Measurements from ENCODE around the gene SLC5A4. TPM values are rescaled to one million over a fixed set of nuclear protein-coding genes. Genes with fewer than 3 reads are reported as not detected.

Gene SLC5A4
- total RNA-seq, 2 experiments from 2014 or later, result not detected

DNA sequence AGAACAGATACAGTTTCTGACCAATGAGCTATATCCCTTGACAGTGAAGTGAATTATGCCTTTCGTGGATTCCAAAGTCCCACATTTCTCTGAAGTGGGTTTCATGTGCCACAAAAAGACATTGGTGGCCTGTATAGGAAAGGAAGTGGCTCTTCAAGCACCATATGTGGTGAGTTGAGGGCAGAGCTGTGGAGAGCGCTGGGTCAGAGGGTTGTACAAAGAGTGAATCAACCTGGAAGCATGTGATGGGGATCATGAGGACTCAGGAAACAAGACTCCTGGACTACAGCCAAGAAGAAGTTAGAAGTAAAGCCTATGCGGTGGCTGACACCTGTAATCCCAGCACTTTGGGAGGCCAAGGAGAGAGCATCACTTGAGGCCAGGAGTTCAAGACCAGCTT is 579 bp upstream of the SLC5A4 start:
- DNase-seq, result peak; percentile 7
- Mint-ChIP-seq H3K4me1 (peaks cover 6% of the 10 kb centered on the region), H3K36me3 (ENCODE audit: low read depth) (no peaks in the 10 kb centered on the region), H3K9me3 (no peaks in the 10 kb centered on the region), H3K27ac (no peak overlapping the region), H3K27me3 (peaks cover 44% of the 10 kb centered on the region), H3K4me3 (no peak overlapping the region)
- ChIA-PET CTCF (no interaction called here), POLR2A (no interaction called here)

DNA sequence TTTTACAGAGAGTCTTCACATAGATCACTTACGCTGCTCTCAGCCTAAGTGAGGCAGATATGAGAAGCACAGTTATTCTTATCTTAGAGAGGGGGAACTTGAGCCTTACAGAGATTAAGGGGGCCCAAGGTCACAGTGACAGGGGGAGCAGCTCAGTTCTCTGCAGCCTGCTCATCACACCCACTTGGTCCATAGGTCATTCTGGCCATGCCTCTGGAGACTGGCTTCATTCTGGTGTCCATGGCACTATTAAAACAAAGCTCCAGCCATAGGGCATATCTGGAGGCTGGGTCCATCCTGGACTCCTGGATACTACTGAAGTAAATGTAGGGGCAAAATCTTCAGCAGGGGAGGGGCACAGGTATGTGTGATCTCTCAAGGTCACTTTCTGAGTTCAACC is 5.9 kb downstream of the SLC5A4 start:
- ChIA-PET CTCF (interaction anchor here (0.6 kb wide), 1 partner anchor 292 kb away, joined by 3 read pairs; no protein-coding TSS in a partner anchor), POLR2A (no interaction called here)
- Mint-ChIP-seq H3K27me3 (peaks cover 38% of the 10 kb centered on the region), H3K9me3 (no peaks in the 10 kb centered on the region), H3K36me3 (ENCODE audit: low read depth) (no peaks in the 10 kb centered on the region), H3K27ac (no peak overlapping the region), H3K4me1 (no peaks in the 10 kb centered on the region), H3K4me3 (no peak overlapping the region)
- no peak for DNase-seq

DNA sequence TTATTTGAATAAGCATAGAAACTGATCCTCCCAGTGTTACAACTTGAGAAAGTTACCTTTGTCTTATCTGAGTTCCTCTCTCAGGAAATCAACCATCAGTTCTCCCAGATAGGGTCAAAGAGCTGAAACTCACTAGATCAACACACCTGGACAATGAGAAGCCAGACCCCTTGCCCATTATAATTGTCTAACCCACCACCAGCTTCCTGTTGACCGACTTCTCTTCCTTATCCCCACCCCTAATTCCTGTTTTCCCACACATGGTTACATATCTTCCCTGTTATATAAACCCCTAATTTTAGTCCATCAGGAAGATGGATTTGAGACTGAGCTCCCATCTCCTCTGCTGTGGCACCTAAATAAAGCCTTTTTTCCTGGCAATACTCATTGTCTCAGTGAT is 6.9 kb downstream of the SLC5A4 start:
- no peaks in the 10 kb centered on the region for H3K4me1 Mint-ChIP-seq
- ChIA-PET POLR2A (no interaction called here), CTCF (no interaction called here)
- H3K9me3 Mint-ChIP-seq, result no peaks in the 10 kb centered on the region
- peaks cover 41% of the 10 kb centered on the region for H3K27me3 Mint-ChIP-seq
- H3K4me3 Mint-ChIP-seq, result no peak overlapping the region
- no peak for DNase-seq
- no peaks in the 10 kb centered on the region for H3K36me3 Mint-ChIP-seq (ENCODE audit: low read depth)
- no peak overlapping the region for H3K27ac Mint-ChIP-seq

DNA sequence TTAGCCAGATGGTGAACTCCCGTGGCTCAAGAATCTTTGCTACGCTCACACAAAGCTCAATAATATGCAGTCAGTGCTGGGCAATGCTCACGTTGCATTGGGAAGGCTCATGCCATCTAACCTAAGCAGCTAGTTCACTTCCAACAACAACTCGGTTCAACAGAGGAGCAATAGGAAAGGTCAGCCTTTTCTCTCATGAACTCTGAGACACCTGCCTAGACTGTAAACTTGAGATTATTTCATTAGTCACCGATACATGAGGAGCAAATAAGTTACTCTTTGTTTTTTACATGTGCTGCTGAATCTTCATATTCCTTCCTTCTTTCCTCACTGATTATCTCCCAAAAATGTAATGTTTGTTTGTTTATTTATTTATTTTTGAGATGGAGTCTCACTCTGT is 9.0 kb downstream of the SLC5A4 start:
- DNase-seq, result no peak
- ChIA-PET CTCF (no interaction called here), POLR2A (no interaction called here)
- no peak overlapping the region for H3K4me3 Mint-ChIP-seq
- no peaks in the 10 kb centered on the region for H3K4me1 Mint-ChIP-seq
- H3K9me3 Mint-ChIP-seq, result no peaks in the 10 kb centered on the region
- H3K27ac Mint-ChIP-seq, result no peak overlapping the region
- peaks cover 37% of the 10 kb centered on the region for H3K27me3 Mint-ChIP-seq
- H3K36me3 Mint-ChIP-seq (ENCODE audit: low read depth), result no peaks in the 10 kb centered on the region

DNA sequence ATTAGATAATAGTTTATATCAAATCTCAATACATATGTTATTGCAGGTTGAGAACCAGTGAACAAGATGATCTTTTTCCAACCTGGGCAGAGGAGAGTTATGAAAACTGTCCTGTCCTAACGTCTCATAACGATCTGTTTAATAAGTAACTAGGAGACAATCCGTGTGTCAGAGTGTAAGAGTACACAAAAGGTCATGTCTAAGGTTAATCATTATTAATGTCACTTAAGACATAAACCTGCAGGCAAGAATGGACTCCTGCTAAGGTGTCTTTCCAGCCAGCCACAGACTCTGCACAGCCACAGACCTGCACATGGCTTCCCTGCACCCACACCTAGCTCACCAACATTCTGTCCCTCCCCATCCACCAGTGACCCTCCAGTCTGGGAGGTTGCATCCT is 10.1 kb downstream of the SLC5A4 start:
- H3K36me3 Mint-ChIP-seq (ENCODE audit: low read depth), result no peaks in the 10 kb centered on the region
- H3K4me3 Mint-ChIP-seq, result no peak overlapping the region
- no peak for DNase-seq
- POLR2A ChIA-PET, result no interaction called here
- peaks cover 36% of the 10 kb centered on the region for H3K27me3 Mint-ChIP-seq
- H3K4me1 Mint-ChIP-seq, result no peaks in the 10 kb centered on the region
- CTCF ChIA-PET, result no interaction called here
- no peaks in the 10 kb centered on the region for H3K9me3 Mint-ChIP-seq
- no peak overlapping the region for H3K27ac Mint-ChIP-seq

DNA sequence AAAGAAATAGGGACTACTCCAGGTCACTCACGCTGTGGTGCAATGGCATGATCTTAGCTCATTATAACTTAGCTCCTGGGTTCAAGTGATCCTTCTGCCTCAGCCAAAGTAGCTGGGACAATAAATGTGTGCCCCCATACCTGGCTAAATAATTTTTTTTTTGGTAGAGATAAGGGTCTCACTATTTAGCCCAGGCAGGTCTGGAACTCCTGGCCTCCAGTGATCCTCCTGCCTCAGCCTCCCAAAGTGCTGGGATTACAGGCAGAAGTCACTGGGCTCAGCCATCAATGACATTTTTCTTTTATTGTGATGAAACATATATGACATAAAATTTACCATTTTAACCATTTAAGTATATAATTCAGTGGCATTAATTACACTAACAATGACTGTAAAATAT is 10.6 kb downstream of the SLC5A4 start:
- no peaks in the 10 kb centered on the region for H3K9me3 Mint-ChIP-seq
- no peak overlapping the region for H3K4me3 Mint-ChIP-seq
- H3K4me1 Mint-ChIP-seq, result no peaks in the 10 kb centered on the region
- no peak overlapping the region for H3K27ac Mint-ChIP-seq
- DNase-seq, result no peak
- ChIA-PET CTCF (no interaction called here), POLR2A (no interaction called here)
- no peaks in the 10 kb centered on the region for H3K36me3 Mint-ChIP-seq (ENCODE audit: low read depth)
- H3K27me3 Mint-ChIP-seq, result peaks cover 32% of the 10 kb centered on the region

DNA sequence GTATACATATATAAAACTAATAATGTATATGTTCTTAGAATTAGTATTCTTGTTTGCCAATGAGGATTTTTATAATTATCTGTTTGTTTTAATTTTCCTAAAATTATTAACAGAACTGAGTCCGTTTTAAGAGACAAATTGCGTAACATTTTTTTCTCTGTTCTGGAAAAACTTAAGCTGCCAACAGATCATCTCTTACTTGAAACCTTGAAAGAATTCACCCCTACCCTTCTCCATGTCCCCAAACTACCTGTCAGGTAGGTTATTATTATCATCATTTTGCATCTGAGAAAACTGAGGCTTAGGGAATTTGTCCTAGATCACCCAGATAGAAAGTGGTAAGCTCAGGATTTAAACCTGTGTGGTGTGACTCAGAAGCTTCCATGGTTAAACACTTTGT is 14.7 kb downstream of the SLC5A4 start:
- Mint-ChIP-seq H3K4me1 (no peaks in the 10 kb centered on the region), H3K27ac (no peak overlapping the region), H3K27me3 (peaks cover 23% of the 10 kb centered on the region), H3K9me3 (no peaks in the 10 kb centered on the region), H3K36me3 (ENCODE audit: low read depth) (no peaks in the 10 kb centered on the region), H3K4me3 (no peak overlapping the region)
- no peak for DNase-seq
- ChIA-PET CTCF (no interaction called here), POLR2A (no interaction called here)

DNA sequence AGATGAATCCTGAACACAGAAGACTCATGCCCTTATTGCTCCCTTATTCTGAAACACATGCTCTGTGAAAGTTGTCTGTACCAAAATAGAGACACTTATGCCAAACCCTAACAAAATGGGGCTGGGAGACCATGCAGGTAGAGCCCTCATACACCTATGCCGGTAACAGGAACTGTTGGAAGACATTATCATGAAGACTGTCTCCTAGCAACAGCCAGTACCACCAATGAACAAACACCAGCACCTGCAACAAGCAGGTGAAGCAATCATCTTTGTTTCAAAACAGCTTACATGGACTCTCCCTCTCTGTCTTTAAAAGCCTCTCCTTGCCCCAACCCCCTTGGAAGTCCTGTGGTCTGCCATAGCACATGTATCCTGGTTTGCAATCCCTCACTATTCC is 17.2 kb downstream of the SLC5A4 start:
- no peak overlapping the region for H3K27ac Mint-ChIP-seq
- no peak overlapping the region for H3K4me3 Mint-ChIP-seq
- no peaks in the 10 kb centered on the region for H3K4me1 Mint-ChIP-seq
- CTCF ChIA-PET, result no interaction called here
- peaks cover 23% of the 10 kb centered on the region for H3K27me3 Mint-ChIP-seq
- POLR2A ChIA-PET, result no interaction called here
- DNase-seq, result no peak
- H3K36me3 Mint-ChIP-seq (ENCODE audit: low read depth), result no peaks in the 10 kb centered on the region
- no peaks in the 10 kb centered on the region for H3K9me3 Mint-ChIP-seq

DNA sequence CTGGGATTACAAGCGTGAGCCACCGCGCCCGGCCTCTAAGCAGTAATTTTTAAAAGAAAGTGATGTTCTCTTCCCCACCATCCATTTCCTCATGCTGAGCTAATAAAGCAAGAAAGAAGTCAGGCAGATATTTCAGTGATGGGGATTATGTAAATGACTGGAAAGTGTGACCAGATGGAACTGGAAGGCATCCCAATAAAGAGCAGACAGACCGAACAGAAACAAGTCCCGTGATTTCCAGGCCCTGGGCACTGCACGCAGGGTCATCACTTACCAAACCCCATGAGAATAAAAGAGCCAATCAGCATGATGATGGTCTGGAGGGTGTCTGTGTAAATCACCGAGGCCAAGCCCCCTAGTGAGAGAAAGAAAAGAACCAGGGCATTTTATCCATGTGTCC is 18.2 kb downstream of the SLC5A4 start:
- H3K4me1 Mint-ChIP-seq, result no peaks in the 10 kb centered on the region
- no peaks in the 10 kb centered on the region for H3K36me3 Mint-ChIP-seq (ENCODE audit: low read depth)
- H3K27ac Mint-ChIP-seq, result no peak overlapping the region
- DNase-seq, result no peak
- ChIA-PET POLR2A (no interaction called here), CTCF (no interaction called here)
- no peak overlapping the region for H3K4me3 Mint-ChIP-seq
- H3K9me3 Mint-ChIP-seq, result no peaks in the 10 kb centered on the region
- H3K27me3 Mint-ChIP-seq, result peaks cover 23% of the 10 kb centered on the region

DNA sequence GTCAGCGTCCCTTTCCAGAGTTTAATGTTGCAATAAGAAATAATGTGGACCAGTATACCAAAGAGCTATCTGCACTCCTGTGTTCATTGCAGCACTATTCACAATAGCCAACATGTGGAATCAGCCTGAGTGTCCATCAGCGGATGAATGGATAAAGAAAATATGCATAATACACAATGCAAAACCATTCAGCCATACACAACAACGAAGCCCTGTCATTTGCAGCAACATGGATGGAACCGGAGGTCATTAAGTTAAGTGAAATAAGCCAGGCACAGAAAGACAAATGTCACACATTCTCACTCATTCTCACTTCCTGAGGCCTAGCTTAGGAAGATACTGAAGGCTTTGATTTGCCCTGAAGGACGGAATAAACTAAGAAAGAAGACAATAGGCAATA is 22.1 kb downstream of the SLC5A4 start:
- Mint-ChIP-seq H3K9me3 (no peaks in the 10 kb centered on the region), H3K27ac (no peak overlapping the region), H3K27me3 (peaks cover 22% of the 10 kb centered on the region), H3K4me1 (no peaks in the 10 kb centered on the region), H3K36me3 (ENCODE audit: low read depth) (no peaks in the 10 kb centered on the region), H3K4me3 (no peak overlapping the region)
- CTCF ChIA-PET, result no interaction called here
- POLR2A ChIA-PET, result no interaction called here
- no peak for DNase-seq

DNA sequence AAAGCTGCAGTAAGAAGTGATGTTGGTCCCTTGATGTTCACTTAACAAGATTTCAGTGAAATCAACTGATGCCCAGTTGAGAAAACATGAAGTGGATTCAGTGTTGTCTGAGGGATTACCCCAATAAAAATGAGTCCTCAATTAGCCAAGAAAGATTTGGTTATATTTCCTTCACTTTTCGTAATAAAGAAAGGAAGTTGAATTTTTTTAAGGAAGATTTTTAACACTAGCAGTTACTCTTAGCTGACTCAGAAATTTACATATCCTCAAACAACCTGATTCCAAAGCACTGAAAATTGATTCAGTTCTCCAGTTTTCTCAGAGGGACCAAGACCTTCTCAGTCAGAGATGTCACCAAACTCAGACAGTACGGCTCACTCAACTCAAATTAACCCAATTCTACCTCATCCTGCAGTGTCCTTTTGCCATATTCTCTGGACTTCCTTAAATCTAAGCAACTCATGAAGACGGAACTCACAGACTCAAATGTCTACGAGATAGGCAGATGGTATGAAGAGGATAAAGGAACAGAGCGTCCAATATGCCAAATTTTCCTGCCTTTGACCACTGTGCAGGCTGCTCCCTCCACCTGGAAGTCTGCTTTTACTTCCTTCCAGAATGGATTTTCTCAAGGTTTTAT is 22.8 kb downstream of the SLC5A4 start:
- no peaks in the 10 kb centered on the region for H3K9me3 Mint-ChIP-seq
- CTCF ChIA-PET, result no interaction called here

DNA sequence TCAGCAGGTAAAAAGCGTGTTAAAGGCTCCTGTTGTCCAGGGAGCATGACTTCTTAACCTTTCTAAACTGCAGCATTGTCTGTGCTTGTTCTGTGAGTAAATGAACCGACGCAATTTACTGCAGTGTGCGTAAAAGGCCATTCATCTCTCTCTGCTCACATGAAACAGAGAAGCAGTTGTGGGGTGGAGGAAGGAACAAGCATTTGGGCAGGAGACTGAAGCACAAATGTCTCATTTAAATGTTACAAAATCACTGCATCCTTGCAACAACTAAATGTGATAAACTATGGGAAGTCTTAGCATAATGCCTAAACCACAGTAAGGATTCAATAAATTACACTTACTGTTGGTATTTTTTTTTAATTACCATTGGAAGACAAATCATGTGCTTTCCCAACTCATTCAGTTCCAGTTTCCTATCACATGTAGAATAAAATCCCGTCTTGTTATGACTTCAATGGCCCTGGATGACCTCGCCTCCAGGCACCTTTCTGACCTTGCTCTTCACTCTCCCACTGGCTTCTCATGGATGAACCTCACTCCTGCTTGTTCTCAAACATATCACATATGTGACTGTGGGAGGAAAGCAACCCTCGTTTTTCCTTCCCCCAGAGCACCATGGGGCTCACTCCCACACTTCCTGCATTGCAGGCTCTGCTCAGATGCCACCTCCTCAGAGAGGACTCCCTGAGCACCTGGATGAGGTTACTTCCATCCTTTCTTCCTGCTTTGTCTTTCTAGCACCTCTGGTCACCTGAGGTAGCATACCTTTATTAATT is 28.6 kb downstream of the SLC5A4 start:
- no peaks in the 10 kb centered on the region for H3K4me1 Mint-ChIP-seq
- H3K27me3 Mint-ChIP-seq, result peaks cover 21% of the 10 kb centered on the region
- no peaks in the 10 kb centered on the region for H3K9me3 Mint-ChIP-seq
- POLR2A ChIA-PET, result no interaction called here
- DNase-seq, result no peak
- H3K36me3 Mint-ChIP-seq (ENCODE audit: low read depth), result no peaks in the 10 kb centered on the region
- H3K4me3 Mint-ChIP-seq, result no peak overlapping the region
- CTCF ChIA-PET, result no interaction called here
- H3K27ac Mint-ChIP-seq, result no peak overlapping the region

More for the DNA sequence above, 22.8 kb downstream of the SLC5A4 start:
- Mint-ChIP-seq H3K36me3 (ENCODE audit: low read depth) (no peaks in the 10 kb centered on the region), H3K4me1 (no peaks in the 10 kb centered on the region), H3K4me3 (no peak overlapping the region), H3K27me3 (peaks cover 17% of the 10 kb centered on the region), H3K27ac (no peak overlapping the region)
- DNase-seq, result no peak
- POLR2A ChIA-PET, result no interaction called here

DNA sequence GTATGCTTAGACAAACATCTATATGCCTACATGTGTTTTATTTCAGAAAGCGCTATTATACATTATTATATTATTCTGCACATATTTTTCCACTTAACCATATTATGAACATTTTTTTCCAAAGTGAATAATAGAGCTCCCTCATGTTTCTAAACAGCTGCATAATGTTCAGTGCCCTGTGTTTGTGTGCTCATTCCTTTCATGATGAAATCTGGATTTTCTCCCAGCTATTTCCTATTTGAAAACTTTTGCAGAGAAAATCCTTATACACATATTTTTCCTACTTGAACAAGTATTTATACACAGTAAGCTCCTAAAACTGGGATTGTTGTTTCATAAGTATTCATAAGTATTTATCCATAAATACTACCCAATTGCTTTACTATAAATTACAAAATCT is 32.2 kb downstream of the SLC5A4 start:
- ChIA-PET CTCF (interaction anchor here (1.0 kb wide), 1 partner anchor 9 kb away, joined by 4 read pairs; no protein-coding TSS in a partner anchor), POLR2A (no interaction called here)

DNA sequence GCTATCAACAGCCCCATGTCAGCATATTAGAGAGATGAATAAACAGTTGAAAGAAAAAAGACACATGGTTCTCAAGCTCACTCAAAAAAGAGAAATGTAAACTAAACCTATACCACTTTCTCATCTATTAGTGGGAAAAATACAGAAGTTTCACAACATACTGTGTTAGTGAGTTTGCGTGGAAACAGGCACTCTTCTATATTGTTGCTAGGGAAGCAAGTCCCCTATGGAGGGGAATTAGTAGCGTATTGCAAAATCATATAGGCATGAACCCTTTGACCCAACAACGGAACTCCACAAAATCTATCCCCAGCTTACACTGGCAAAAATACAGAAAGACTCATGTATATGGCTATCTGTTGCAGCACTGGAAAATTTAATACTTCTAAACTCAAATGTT is 36.1 kb downstream of the SLC5A4 start:
- no peak overlapping the region for H3K4me3 Mint-ChIP-seq
- no peaks in the 10 kb centered on the region for H3K4me1 Mint-ChIP-seq
- ChIA-PET POLR2A (no interaction called here), CTCF (no interaction called here)
- DNase-seq, result no peak
- no peak overlapping the region for H3K27ac Mint-ChIP-seq
- H3K36me3 Mint-ChIP-seq (ENCODE audit: low read depth), result no peaks in the 10 kb centered on the region
- H3K9me3 Mint-ChIP-seq, result no peaks in the 10 kb centered on the region
- peaks cover 29% of the 10 kb centered on the region for H3K27me3 Mint-ChIP-seq

More for the DNA sequence above, 32.2 kb downstream of the SLC5A4 start:
- no peaks in the 10 kb centered on the region for H3K4me1 Mint-ChIP-seq
- no peaks in the 10 kb centered on the region for H3K9me3 Mint-ChIP-seq
- no peak for DNase-seq
- H3K27ac Mint-ChIP-seq, result no peak overlapping the region
- peaks cover 24% of the 10 kb centered on the region for H3K27me3 Mint-ChIP-seq
- no peaks in the 10 kb centered on the region for H3K36me3 Mint-ChIP-seq (ENCODE audit: low read depth)
- no peak overlapping the region for H3K4me3 Mint-ChIP-seq
